Keratinocyte (primary cell): Measurements from ENCODE around the gene TMEM143. TPM values are rescaled to one million over a fixed set of nuclear protein-coding genes. Genes with fewer than 3 reads are reported as not detected.

Experiments used
- DNase-seq: peaks from one replicate; pipeline ENCODE4 v3.0.0-alpha.2; 2011; ENCODE audit warnings: low read depth, missing footprints, low spot score
- FAIRE-seq: peaks from 2 replicates; lab custom pipeline; 2011; peaks lifted over from hg19 to GRCh38; lab: Jason Lieb, UNC
- H2AFZ ChIP-seq: 2 replicates; pipeline ENCODE4 v1.6.0; 2012; ENCODE audit warnings: low read length, control low read depth, inconsistent platforms; ENCODE audit not compliant: control insufficient read depth
- H3K27ac ChIP-seq: 2 replicates; pipeline ENCODE4 v1.5.1; 2011; ENCODE audit warnings: low read length; ENCODE audit not compliant: control insufficient read depth, insufficient read depth
- H3K27me3 ChIP-seq: 3 replicates; pipeline ENCODE4 v1.6.0; 2011; ENCODE audit warnings: low read length; ENCODE audit not compliant: control insufficient read depth, insufficient read depth; ENCODE audit errors: extremely low read depth
- H3K36me3 ChIP-seq, 2 experiments: 2 replicates in 1 of 2; 3 replicates in 1 of 2; pipeline ENCODE4 v1.5.1; 2011; ENCODE audit warnings: low read length in 2 of 2, mild to moderate bottlenecking in 1 of 2; ENCODE audit not compliant: control insufficient read depth in 2 of 2, insufficient read depth in 2 of 2; ENCODE audit errors: extremely low read depth in 1 of 2
- H3K4me1 ChIP-seq: 3 replicates; pipeline ENCODE4 v1.5.1; 2011; ENCODE audit warnings: low read length; ENCODE audit not compliant: control insufficient read depth, insufficient read depth; ENCODE audit errors: extremely low read depth
- H3K4me2 ChIP-seq: 3 replicates; pipeline ENCODE4 v1.6.0; 2011; ENCODE audit warnings: low read depth, low read length; ENCODE audit not compliant: control insufficient read depth, insufficient read depth; ENCODE audit errors: extremely low read depth
- H3K4me3 ChIP-seq, 3 experiments: fragments of 200-600 bp in 1 of 3; sonication (generic) in 1 of 3; 2 replicates in 2 of 3; 3 replicates in 1 of 3; pipeline ENCODE4 v1.5.1; 2011 to 2016; ENCODE audit warnings: low read length in 3 of 3, mild to moderate bottlenecking in 3 of 3, control low read depth in 2 of 3, inconsistent platforms in 1 of 3, low read depth in 1 of 3, mixed read lengths in 1 of 3, mixed run types in 1 of 3, moderate library complexity in 1 of 3; ENCODE audit not compliant: control insufficient read depth in 2 of 3, insufficient read depth in 2 of 3; ENCODE audit errors: extremely low read depth in 1 of 3
- H3K79me2 ChIP-seq: 2 replicates; pipeline ENCODE4 v1.6.0; 2012; ENCODE audit warnings: low read length; ENCODE audit not compliant: control insufficient read depth, insufficient read depth
- H3K9ac ChIP-seq: 3 replicates; pipeline ENCODE4 v1.6.0; 2011; ENCODE audit warnings: low read length; ENCODE audit not compliant: control insufficient read depth, insufficient read depth; ENCODE audit errors: extremely low read depth
- H3K9me1 ChIP-seq: 3 replicates; pipeline ENCODE4 v1.6.0; 2011; ENCODE audit warnings: low read length; ENCODE audit not compliant: control insufficient read depth, insufficient read depth; ENCODE audit errors: extremely low read depth
- H3K9me3 ChIP-seq: 2 replicates; pipeline ENCODE4 v1.5.1; 2012; ENCODE audit warnings: low read depth, low read length; ENCODE audit not compliant: control insufficient read depth
- H4K20me1 ChIP-seq: 3 replicates; pipeline ENCODE4 v1.6.0; 2011; ENCODE audit warnings: low read length; ENCODE audit not compliant: control insufficient read depth, insufficient read depth; ENCODE audit errors: extremely low read depth
- EZH2 ChIP-seq: IDR thresholded peaks from one replicate; pipeline ENCODE4 v1.6.1; 2012; ENCODE audit warnings: inconsistent platforms, mild to moderate bottlenecking, low read length, moderate library complexity
- dilution Hi-C: fragments of 300-500 bp; cut with MboI; formaldehyde crosslinking; loops from one replicate; pipeline ENCODE4 v1.7.0; 2020; ENCODE audit warnings: low sequenced_read_pairs; ENCODE audit not compliant: extremely low pct_ligation_motif_present
- polyA plus RNA-seq, 5 experiments: library from polyadenylated mRNA; depleted of rRNA in 3 of 5; stranded (reverse) in 3 of 5; stranded (forward) in 1 of 5; unstranded in 1 of 5; fragments of >200 nt; gene quantifications; 1 replicate in 1 of 5; 2 replicates in 3 of 5; 3 replicates in 1 of 5; pipeline versions ENCODE4 v1.2.1 to v1.2.3, GENCODE V29; 2011 to 2012; ENCODE audit warnings: missing spikeins in 2 of 5, low read depth in 1 of 5, low replicate concordance in 1 of 5
- TF ChIP-seq, protein P1 (sequence below), 3 experiments: IDR thresholded peaks in 1 of 3; conservative IDR thresholded peaks in 1 of 3; optimal IDR thresholded peaks in 1 of 3; 2 replicates in 2 of 3; 3 replicates in 1 of 3; pipeline versions ENCODE3 to v1.5.1; 2011; ENCODE audit warnings: low read length in 3 of 3, mild to moderate bottlenecking in 3 of 3, moderate library complexity in 2 of 3, control low read depth in 1 of 3, inconsistent platforms in 1 of 3; ENCODE audit not compliant: insufficient read depth in 2 of 3; ENCODE audit errors: extremely low read depth in 1 of 3

Gene TMEM143
- polyA plus RNA-seq, 1 donor (not counting 4 experiments of a cell fraction or from before 2014, with no cell fraction given) = 2.9 TPM

DNA sequence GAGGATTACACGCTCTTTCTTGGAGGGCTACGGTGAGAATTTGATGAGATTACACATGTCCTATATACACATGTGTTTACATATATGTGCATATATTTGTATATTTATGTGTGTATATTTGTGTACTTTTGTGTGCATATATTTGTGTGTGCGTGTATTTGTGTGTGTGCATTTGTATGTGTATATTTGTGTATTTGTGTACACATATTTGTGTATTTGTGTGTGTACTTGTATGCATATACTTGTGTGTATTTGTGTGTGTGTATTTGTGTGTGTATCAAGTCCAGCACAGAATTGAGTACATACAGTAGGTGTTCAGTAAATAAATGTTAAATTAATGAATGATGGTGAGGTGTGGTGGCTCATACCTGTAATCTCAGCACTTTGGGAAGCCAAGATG lies 1.8 kb downstream of the TMEM143 start:
- Histone ChIP-seq H3K4me2 (no peak overlapping the region), H3K9ac (no peak overlapping the region), H3K9me3 (no peaks in the 10 kb centered on the region), H3K36me3 (peaks cover 0 to 3% of the 10 kb centered on the region in 2 experiments), H3K27me3 (no peaks in the 10 kb centered on the region), H3K4me1 (peaks cover 9% of the 10 kb centered on the region), H3K27ac (no peak overlapping the region), H3K79me2 (no peaks in the 10 kb centered on the region), H3K9me1 (no peaks in the 10 kb centered on the region), H2AFZ (no peak overlapping the region), H3K4me3 (no peak overlapping the region), H4K20me1 (no peaks in the 10 kb centered on the region)
- DNase-seq (no peak), FAIRE-seq (no peak)
- dilution Hi-C loops = no loop called here
- TF ChIP-seq, protein P1, sequence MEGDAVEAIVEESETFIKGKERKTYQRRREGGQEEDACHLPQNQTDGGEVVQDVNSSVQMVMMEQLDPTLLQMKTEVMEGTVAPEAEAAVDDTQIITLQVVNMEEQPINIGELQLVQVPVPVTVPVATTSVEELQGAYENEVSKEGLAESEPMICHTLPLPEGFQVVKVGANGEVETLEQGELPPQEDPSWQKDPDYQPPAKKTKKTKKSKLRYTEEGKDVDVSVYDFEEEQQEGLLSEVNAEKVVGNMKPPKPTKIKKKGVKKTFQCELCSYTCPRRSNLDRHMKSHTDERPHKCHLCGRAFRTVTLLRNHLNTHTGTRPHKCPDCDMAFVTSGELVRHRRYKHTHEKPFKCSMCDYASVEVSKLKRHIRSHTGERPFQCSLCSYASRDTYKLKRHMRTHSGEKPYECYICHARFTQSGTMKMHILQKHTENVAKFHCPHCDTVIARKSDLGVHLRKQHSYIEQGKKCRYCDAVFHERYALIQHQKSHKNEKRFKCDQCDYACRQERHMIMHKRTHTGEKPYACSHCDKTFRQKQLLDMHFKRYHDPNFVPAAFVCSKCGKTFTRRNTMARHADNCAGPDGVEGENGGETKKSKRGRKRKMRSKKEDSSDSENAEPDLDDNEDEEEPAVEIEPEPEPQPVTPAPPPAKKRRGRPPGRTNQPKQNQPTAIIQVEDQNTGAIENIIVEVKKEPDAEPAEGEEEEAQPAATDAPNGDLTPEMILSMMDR (optimal IDR thresholded peaks at IDR 0.05 in 1 of 3, IDR thresholded peaks at IDR 0.05 in 1 of 3, conservative IDR thresholded peaks at IDR 0.05 in 1 of 3; ENCODE audit: extremely low read depth in 1 of 3, insufficient read depth in 2 of 3, low read length in 3 of 3) = no peak
- TF ChIP-seq EZH2 = no peak

DNA sequence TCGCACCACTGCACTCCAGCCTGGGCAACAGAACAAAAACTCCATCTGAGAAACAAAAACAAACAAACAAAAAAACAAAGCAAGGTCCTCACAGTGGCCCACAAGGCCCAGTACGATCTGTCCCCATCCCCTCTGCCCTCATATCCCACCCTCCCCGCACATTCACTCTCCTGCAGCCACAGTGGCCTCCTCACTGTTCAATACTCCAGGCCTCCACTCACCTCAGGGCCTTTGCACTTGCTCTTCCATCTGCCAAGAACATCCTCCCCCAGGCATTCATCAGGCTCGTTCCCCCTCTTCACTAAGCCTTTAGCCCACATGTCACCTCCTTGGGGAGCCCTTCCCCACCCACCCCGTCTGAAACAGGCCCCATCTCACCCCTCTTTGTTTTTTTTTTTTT lies 4.6 kb downstream of the TMEM143 start:
- Histone ChIP-seq H3K36me3 (peaks cover 0 to 3% of the 10 kb centered on the region in 2 experiments), H3K9me3 (no peaks in the 10 kb centered on the region), H3K9ac (no peak overlapping the region), H3K4me3 (no peak overlapping the region), H3K9me1 (no peaks in the 10 kb centered on the region), H3K27ac (no peak overlapping the region), H3K79me2 (no peaks in the 10 kb centered on the region), H3K4me2 (no peak overlapping the region), H2AFZ (no peak overlapping the region), H3K27me3 (no peaks in the 10 kb centered on the region), H4K20me1 (no peaks in the 10 kb centered on the region), H3K4me1 (peaks cover 9% of the 10 kb centered on the region)
- FAIRE-seq (no peak), DNase-seq (no peak)
- dilution Hi-C loops = no loop called here
- TF ChIP-seq EZH2 = no peak
- TF ChIP-seq, protein P1 (optimal IDR thresholded peaks at IDR 0.05 in 1 of 3, IDR thresholded peaks at IDR 0.05 in 1 of 3, conservative IDR thresholded peaks at IDR 0.05 in 1 of 3; ENCODE audit: extremely low read depth in 1 of 3, insufficient read depth in 2 of 3, low read length in 3 of 3) = no peak
